ENCODE results near the gene TCF7.

DNA sequence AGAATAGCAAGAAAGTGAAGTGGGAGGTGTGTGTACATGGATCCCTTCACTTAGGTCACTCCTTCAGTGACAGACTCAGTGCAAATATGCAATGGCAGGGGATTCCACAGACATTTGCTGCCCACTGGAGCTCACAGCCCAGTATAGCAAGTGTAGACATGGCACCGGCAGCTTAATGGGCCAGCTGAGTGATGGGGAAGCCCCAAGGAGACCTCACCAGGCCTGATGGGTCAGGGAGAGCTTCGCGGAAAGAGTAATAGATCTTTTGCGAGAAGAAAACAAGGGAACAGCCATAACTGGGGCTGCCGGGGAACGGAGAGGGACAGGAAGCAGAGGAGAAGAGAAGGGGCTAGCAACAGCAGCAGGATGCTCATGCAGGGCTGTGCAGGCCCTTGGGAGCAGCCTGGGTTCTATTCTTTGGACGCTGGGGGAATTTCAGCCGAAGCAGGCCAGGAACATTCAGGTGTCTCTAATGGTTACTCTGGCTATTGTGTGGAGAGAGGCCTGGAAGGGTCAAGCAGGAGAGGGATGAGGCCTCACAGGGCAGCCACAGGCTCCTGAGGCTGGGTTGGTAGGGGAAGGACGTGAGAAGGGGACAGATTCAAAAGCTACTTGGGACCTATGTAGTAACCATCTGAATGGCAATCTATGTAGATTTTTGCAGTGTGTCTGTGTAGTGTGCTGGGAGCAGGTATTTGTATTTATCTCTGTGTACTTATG lies 27.0 kb downstream of the TCF7 start:
- TF ChIP-seq POLR2A (IDR thresholded peaks at IDR 0.05), result no peak
- TF ChIP-seq, protein P1, sequence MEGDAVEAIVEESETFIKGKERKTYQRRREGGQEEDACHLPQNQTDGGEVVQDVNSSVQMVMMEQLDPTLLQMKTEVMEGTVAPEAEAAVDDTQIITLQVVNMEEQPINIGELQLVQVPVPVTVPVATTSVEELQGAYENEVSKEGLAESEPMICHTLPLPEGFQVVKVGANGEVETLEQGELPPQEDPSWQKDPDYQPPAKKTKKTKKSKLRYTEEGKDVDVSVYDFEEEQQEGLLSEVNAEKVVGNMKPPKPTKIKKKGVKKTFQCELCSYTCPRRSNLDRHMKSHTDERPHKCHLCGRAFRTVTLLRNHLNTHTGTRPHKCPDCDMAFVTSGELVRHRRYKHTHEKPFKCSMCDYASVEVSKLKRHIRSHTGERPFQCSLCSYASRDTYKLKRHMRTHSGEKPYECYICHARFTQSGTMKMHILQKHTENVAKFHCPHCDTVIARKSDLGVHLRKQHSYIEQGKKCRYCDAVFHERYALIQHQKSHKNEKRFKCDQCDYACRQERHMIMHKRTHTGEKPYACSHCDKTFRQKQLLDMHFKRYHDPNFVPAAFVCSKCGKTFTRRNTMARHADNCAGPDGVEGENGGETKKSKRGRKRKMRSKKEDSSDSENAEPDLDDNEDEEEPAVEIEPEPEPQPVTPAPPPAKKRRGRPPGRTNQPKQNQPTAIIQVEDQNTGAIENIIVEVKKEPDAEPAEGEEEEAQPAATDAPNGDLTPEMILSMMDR (IDR thresholded peaks at IDR 0.05 in 4 of 5, conservative IDR thresholded peaks at IDR 0.05 in 1 of 5), result no peak
